ENCODE measurements around the gene TBC1D8B. TPM values are rescaled to one million over a fixed set of nuclear protein-coding genes. Genes with fewer than 3 reads are reported as not detected.

The TBC1D8B gene
- total RNA-seq, 1 donor from 2014 or later: 8.4 TPM

- no peak for DNase-seq
- no peaks in the 10 kb centered on the region for H3K9me3 ChIP-seq
- no peaks in the 10 kb centered on the region for H3K36me3 ChIP-seq
- no peaks in the 10 kb centered on the region for H3K4me1 ChIP-seq
- H3K27me3 ChIP-seq: no peaks in the 10 kb centered on the region
- no peak for ATAC-seq
- TF ChIP-seq CTCF (IDR thresholded peaks at IDR 0.05): no peak
- intact Hi-C loops (cut with DNase I): no loop called here
- no peak overlapping the region for H3K27ac ChIP-seq
- H3K4me3 ChIP-seq: no peak overlapping the region
These were observed 101.5 kb downstream of the TBC1D8B start for GRCh38 chrX:106903856-106904528.

GRCh38 chrX:106905064-106905708 lies 102.7 kb downstream of the TBC1D8B start:
- H3K4me1 ChIP-seq: no peaks in the 10 kb centered on the region
- H3K4me3 ChIP-seq: no peak overlapping the region
- intact Hi-C loops (cut with DNase I): no loop called here
- ATAC-seq (no peak), DNase-seq (no peak)
- H3K27ac ChIP-seq: no peak overlapping the region
- no peaks in the 10 kb centered on the region for H3K9me3 ChIP-seq
- H3K36me3 ChIP-seq: no peaks in the 10 kb centered on the region
- H3K27me3 ChIP-seq: no peaks in the 10 kb centered on the region
- no peak for TF ChIP-seq CTCF (IDR thresholded peaks at IDR 0.05)

- no peak for ATAC-seq
- Histone ChIP-seq H3K36me3 (no peaks in the 10 kb centered on the region), H3K27me3 (no peaks in the 10 kb centered on the region), H3K4me3 (no peak overlapping the region), H3K27ac (no peak overlapping the region), H3K4me1 (no peaks in the 10 kb centered on the region), H3K9me3 (no peaks in the 10 kb centered on the region)
- no peak for DNase-seq
- intact Hi-C loops (cut with DNase I): no loop called here
- no peak for TF ChIP-seq CTCF (IDR thresholded peaks at IDR 0.05)
These were observed 103.9 kb downstream of the TBC1D8B start for GRCh38 chrX:106906361-106906760.

- no peak overlapping the region for H3K27ac ChIP-seq
- no peak for ATAC-seq
- intact Hi-C loops (cut with DNase I): no loop called here
- H3K9me3 ChIP-seq: no peaks in the 10 kb centered on the region
- H3K36me3 ChIP-seq: no peaks in the 10 kb centered on the region
- H3K27me3 ChIP-seq: no peaks in the 10 kb centered on the region
- no peaks in the 10 kb centered on the region for H3K4me1 ChIP-seq
- H3K4me3 ChIP-seq: no peak overlapping the region
- no peak for TF ChIP-seq CTCF (IDR thresholded peaks at IDR 0.05)
- no peak for DNase-seq
These were observed 110.4 kb downstream of the TBC1D8B start for GRCh38 chrX:106912864-106913263.

- no peak overlapping the region for H3K27ac ChIP-seq
- ATAC-seq: no peak
- DNase-seq: no peak
- H3K4me3 ChIP-seq: no peak overlapping the region
- TF ChIP-seq CTCF (IDR thresholded peaks at IDR 0.05): no peak
- H3K27me3 ChIP-seq: no peaks in the 10 kb centered on the region
- H3K4me1 ChIP-seq: no peaks in the 10 kb centered on the region
- intact Hi-C loops (cut with DNase I): no loop called here
- H3K9me3 ChIP-seq: no peaks in the 10 kb centered on the region
- H3K36me3 ChIP-seq: no peaks in the 10 kb centered on the region
These were observed 115.5 kb downstream of the TBC1D8B start for GRCh38 chrX:106917830-106918500.

All from upper lobe of right lung (tissue), 1 donor.